GM21576 (cell line): ENCODE measurements around the gene PIK3C2B.

Source experiments
- ATAC-seq: cut with Tn5 transposase; IDR thresholded peaks from one replicate; pipeline ENCODE4 v1.9.1; 2021; ENCODE audit warnings: mild to moderate bottlenecking, moderate library complexity; ENCODE audit not compliant: unreplicated experiment

Gene PIK3C2B

GRCh38 chr1:204461331-204462228 is 33.0 kb downstream of the PIK3C2B start:
- ATAC-seq, result peak; percentile 29

GRCh38 chr1:204460346-204460745 is 34.3 kb downstream of the PIK3C2B start:
- no peak for ATAC-seq

DNA sequence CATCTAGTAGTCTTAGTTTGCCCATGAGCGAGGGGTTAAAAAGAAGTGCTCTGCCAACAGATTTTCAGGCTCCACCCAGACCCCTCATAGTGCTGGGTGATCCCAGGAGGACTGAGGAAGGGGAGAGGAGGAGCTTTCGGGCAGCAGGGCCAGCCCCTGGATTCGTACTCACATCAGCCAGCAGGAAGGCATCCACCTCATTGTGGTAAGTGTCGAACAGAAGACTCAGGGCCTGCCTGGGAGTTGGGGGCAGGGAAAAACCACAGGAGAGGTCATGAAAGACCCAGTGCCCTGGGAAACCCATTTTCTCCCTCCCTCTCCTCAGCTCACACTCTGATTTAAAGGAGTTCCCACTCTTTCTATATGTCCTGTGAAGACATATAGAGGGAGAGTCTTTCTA is 34.9 kb downstream of the PIK3C2B start:
- no peak for ATAC-seq

DNA sequence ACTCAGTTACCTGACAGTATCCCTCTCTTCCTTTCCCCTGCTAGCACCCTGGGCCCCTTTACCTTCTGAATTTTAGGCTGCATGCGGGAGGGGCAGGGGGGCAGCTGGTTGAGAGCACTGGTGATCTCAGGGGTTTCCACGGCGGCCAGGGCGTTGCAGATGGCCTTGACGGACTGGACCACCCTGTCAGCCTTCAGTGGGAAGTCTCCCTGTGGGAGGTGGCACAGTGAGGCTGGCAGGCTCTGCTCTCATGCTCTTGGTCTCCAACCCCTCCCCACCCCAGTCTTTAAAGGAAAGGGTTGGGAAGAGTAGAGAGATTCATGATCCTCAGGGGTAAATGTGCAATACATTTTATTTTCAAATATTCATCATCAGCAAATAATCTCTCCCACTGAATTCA is 36.9 kb downstream of the PIK3C2B start:
- no peak for ATAC-seq

DNA sequence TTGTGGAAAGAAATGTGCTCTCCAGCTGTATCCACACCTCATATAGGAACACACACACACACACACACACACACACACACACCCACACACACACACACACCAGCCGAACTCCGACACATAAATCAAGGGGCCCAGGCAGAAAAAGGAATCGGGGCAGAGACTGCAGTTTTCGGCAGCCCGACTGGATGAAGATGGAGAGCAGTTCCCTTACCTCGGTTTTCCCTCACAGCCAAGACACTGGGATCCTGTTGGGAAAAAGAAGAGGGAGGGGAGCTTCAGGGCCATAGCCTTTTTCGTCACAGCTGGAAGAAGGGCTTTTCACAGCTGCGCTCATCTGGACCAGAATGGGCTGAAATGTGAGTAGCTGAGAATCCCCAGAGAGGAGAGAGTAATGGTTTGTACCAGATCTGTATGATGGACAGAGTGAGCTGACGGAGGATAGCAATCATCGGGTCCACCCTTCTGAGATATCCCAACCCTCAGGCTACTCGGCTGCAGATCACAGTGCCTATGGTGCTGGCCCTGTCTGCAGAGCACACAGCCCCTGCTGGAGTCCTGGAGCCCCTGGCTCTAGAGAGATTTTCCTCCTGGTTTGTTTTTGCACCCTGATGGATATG is 37.7 kb downstream of the PIK3C2B start:
- ATAC-seq, result no peak

- no peak for ATAC-seq
These were observed 38.8 kb downstream of the PIK3C2B start for GRCh38 chr1:204455831-204456145.

DNA sequence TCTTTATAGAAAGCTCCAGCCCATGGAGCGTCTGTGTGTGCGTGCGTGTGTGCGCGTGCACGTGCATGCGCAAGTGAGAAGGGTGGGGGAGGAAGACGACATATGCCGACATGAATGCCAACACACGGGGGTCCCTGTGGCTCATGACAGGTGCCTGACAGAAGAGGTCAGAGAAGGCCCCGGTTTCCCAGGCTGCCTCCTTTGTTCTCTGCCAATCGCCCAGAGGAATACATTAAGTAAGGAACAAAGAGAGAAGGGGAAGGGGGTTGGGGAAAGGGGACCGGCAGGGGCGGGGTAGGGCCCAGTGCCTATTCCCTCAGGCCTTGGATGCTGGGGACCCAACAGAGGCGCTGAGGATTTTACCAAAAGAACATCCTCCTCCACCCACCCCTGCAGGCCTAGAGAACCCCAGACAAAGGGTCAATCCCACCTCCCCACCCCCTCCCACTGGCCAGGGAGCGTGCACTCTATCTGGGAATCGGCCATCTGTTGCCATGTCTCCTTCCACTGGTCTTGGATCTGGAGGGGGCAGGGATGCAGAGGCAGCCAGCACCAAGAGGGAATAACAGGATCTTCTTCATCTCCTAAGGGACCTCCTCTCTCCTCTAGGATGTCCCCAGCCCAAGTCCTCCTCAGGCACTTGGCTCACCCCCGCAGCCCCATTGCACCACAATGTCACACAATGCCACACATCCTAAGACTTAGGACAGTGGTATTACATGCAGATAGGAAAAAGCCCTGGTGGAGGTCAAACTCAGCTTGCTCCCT is 39.4 kb downstream of the PIK3C2B start:
- no peak for ATAC-seq

DNA sequence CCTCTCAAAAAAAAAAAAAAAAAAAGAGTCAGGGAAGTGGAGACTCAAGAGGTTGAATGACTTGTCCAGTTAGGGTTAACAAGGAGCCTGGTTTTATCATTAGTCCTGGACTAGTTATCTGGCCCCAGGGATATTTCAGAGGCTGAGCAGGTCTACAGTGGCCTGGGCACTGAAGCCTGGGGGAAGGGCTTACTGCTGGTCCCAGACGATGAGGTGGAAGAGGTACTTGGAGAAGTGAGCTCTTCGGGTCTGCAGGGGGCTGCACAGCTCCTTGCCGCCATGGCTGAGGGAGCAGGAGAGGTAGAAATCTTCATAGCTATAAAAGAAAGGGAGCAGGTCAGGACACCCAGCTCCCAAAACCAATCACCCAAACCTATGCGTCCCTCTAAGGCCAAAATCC is 40.1 kb downstream of the PIK3C2B start:
- no peak for ATAC-seq

DNA sequence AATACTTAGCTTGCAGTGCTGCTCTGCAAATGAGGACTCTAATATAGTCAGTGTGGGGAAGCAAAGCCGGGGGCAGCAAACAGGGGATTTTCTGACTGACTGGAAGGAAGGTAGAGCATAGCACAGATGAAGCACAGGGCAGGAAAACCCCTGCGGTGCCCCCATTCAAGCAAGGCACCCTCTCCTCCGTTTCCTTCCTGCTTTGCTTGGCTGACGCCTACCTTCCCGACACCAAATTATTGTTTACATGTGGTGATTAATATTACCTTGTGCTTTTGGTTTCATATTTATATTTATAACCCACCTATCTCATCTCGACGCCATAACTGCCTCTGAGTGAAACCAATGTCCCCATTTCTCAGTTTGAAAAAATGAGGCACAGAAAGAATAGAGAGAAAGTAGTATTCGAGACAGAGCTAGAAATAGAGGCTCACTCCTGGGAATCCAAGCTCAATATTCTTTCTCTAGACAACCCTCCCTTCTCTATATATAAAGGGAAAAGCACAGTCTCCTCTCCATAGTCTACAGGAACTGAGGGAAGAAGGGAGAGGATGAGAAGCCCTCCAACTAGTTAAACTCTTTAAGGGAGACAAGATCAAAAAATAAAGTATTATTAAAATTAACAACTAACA is 41.3 kb downstream of the PIK3C2B start:
- peak; percentile 82 for ATAC-seq

DNA sequence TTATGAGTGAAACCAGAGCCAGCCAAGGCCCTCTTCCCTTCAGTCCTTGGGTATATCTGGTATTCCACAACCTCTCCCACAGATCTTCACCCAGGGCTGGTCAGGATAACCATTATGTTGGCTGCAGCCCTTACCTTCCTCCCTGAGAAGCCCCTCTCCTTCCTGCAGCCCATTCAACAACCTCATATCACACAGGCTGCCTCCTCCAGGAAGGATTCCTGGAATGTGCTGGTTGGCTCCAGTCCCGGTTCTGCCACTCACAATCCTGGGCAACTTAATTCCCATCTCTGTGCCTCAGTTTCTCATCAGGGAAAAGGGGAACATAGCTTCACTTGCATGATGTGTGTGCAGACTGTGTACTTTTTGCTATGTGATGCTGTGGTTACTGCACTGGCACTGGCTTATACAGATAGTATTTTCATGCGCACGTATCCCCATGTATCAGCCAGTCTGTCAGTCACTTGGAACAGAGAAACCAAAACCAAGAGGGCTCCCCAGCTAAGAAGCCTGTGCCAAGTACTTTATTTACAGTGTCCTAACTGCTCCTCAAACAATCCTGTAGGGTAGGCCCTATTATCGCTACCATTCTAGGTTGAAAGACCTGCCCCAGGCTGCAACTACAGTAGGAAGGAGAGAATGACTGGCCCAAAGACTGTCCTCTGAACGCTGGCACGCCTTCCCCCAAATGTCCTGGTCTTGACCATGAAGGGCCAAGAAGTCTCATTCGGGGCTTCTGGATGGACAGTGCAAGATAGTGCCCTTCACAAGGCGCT is 43.1 kb downstream of the PIK3C2B start:
- ATAC-seq, result no peak

- no peak for ATAC-seq
These were observed 43.9 kb downstream of the PIK3C2B start for GRCh38 chr1:204450461-204451257.

DNA sequence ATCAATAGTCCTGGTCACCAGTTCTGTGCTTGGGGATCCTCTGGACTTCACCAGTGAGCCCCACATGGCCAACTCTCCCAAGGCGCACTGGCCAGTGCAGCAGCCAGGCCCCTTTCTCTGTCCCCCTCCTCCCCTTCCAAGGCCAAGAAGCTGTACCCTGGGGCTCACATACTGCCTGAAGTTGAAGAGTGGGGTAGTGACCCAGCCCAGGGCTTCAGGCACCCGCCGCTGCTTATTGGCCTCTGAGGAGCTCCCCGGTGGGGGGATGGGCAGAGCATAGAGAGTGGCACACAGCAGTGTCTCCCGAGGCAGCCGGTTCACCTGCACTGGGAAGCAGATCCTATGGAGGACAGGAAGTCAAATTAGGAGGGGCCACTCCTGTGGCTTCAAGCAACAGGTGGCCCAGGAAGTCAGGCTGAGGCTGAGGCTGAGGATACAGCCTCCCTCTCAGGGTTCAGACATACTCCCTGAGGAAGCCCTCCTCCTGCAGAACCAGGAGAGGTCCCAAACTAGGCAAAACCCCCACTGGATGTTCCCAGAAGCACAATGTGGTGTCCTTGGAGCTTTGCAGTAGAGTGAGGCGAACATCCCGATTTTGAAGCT is 44.8 kb downstream of the PIK3C2B start:
- no peak for ATAC-seq

GRCh38 chr1:204448991-204449677 is 45.5 kb downstream of the PIK3C2B start:
- ATAC-seq, result no peak

GRCh38 chr1:204448344-204448964 is 46.2 kb downstream of the PIK3C2B start:
- no peak for ATAC-seq

GRCh38 chr1:204447736-204448135 is 46.9 kb downstream of the PIK3C2B start:
- ATAC-seq, result no peak

GRCh38 chr1:204447190-204447589 is 47.4 kb downstream of the PIK3C2B start:
- no peak for ATAC-seq

DNA sequence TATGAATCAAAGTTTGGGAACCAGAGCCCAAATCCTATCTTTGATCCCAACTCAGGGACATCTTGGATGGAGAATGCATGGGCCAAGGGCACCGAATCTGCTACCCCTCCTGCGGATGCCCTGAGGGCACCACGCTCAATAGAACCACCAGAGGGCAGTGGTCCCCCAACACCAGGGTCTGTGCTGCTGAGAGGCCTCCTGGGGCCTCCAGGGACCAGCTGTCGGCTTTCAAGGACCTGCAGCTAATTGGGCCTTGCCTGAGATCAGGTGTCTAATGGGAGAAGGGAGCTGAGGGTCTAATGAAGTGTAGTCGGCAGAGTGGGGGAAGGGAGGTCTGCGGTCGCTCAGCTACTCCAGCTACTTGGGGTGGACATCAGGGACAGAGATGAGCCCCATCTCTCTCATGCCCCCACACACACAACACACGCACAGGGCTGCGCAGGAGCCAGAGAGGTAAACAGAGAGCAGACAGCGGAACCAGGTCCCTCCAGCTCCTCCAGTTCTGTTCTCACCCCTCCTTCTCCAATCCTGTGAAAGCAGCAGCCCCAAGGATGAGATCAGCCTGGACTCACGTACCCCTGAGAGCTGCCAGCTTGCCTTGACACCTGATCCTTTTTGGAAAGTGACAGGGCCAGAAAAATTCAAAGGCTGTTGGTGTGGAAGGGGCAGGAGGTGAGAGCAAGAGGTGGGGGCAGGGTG is 48.0 kb downstream of the PIK3C2B start:
- ATAC-seq, result no peak
